Natural killer cell treated with Interleukin-12 subunit alpha and Interleukin-12 subunit beta and Interleukin-15 and Interleukin-18, amount 100 ng/mL, for 72 hours (primary cell): ENCODE measurements around the gene TEX2. TPM values are rescaled to one million over a fixed set of nuclear protein-coding genes. Genes with fewer than 3 reads are reported as not detected.
A peak's percentile ranks its signal among the peaks of the same experiment; 100 is the strongest.

ENCODE experiments used
- ATAC-seq, 2 donors: fragments of 150-1000 bp; cut with Tn5 transposase in 1 of 2; sonication (Bioruptor Pico), chemical (Tn5 transposase) in 1 of 2; 2 replicates each; pipeline ENCODE4 v1.10.0; 2021
- DNase-seq: peaks from one replicate; pipeline ENCODE4 v3.0.0; 2022; ENCODE audit warnings: low spot score
- H3K27ac Mint-ChIP-seq, 2 donors: 1 replicate in 1 of 2; 2 replicates in 1 of 2; pipeline ENCODE4 v1.8.0; 2022; ENCODE audit warnings: mixed read lengths in 2 of 2, mild to moderate bottlenecking in 1 of 2, moderate library complexity in 1 of 2
- H3K27me3 Mint-ChIP-seq, 2 donors: 1 replicate in 1 of 2; 2 replicates in 1 of 2; pipeline ENCODE4 v1.8.0; 2022; ENCODE audit warnings: mixed read lengths in 2 of 2
- H3K36me3 Mint-ChIP-seq: one replicate; pipeline ENCODE4 v1.8.0; 2022; ENCODE audit warnings: mixed read lengths
- H3K4me1 Mint-ChIP-seq, 2 donors: 1 replicate in 1 of 2; 2 replicates in 1 of 2; pipeline ENCODE4 v1.8.0; 2022; ENCODE audit warnings: low read depth in 2 of 2, mixed read lengths in 2 of 2, mild to moderate bottlenecking in 1 of 2
- H3K4me3 Mint-ChIP-seq: one replicate; pipeline ENCODE4 v1.8.0; 2022; ENCODE audit warnings: mixed read lengths
- H3K9me3 Mint-ChIP-seq: 2 replicates; pipeline ENCODE4 v1.8.0; 2022; ENCODE audit warnings: mixed read lengths
- total RNA-seq, 2 donors: library from RNA; stranded (reverse); gene quantifications; one replicate each; pipeline ENCODE4 v1.2.3, GENCODE V29; 2022

The TEX2 gene
- total RNA-seq, 2 donors from 2014 or later, result 14.0 to 28.6 TPM

- no peak overlapping the region for H3K27ac Mint-ChIP-seq
- ATAC-seq (peak; percentile 1 to 3), DNase-seq (no peak)
- H3K27me3 Mint-ChIP-seq, result no peaks in the 10 kb centered on the region
- peaks cover 13 to 16% of the 10 kb centered on the region in 2 donors for H3K4me1 Mint-ChIP-seq
- H3K4me3 Mint-ChIP-seq, result no peak overlapping the region
- no peaks in the 10 kb centered on the region for H3K9me3 Mint-ChIP-seq
- peaks cover 18% of the 10 kb centered on the region for H3K36me3 Mint-ChIP-seq
Measured at GRCh38 chr17:64145375-64145750, 117.7 kb downstream of the TEX2 start.

- no peak overlapping the region for H3K27ac Mint-ChIP-seq
- no peaks in the 10 kb centered on the region for H3K4me1 Mint-ChIP-seq
- DNase-seq (no peak), ATAC-seq (no peak)
- H3K27me3 Mint-ChIP-seq, result peaks cover 2 to 7% of the 10 kb centered on the region in 2 donors
- no peak overlapping the region for H3K4me3 Mint-ChIP-seq
- no peaks in the 10 kb centered on the region for H3K9me3 Mint-ChIP-seq
- no peaks in the 10 kb centered on the region for H3K36me3 Mint-ChIP-seq
Measured at GRCh38 chr17:64139542-64139941, 123.5 kb downstream of the TEX2 start.

- H3K9me3 Mint-ChIP-seq, result no peaks in the 10 kb centered on the region
- no peak overlapping the region for H3K27ac Mint-ChIP-seq
- H3K4me1 Mint-ChIP-seq, result peaks cover 0 to 3% of the 10 kb centered on the region in 2 donors
- no peaks in the 10 kb centered on the region for H3K36me3 Mint-ChIP-seq
- ATAC-seq, result no peak
- peaks cover 2 to 7% of the 10 kb centered on the region in 2 donors for H3K27me3 Mint-ChIP-seq
- no peak overlapping the region for H3K4me3 Mint-ChIP-seq
- no peak for DNase-seq
Measured at GRCh38 chr17:64138441-64138840, 124.6 kb downstream of the TEX2 start.

- Mint-ChIP-seq H3K27ac (no peak overlapping the region), H3K27me3 (peaks cover 2 to 7% of the 10 kb centered on the region in 2 donors), H3K4me3 (no peak overlapping the region)
Measured at GRCh38 chr17:64135000-64135399, 128.1 kb downstream of the TEX2 start.

GRCh38 chr17:64134216-64134970 is 128.7 kb downstream of the TEX2 start:
- Mint-ChIP-seq H3K4me3 (no peak overlapping the region), H3K36me3 (no peaks in the 10 kb centered on the region), H3K27ac (no peak overlapping the region), H3K9me3 (no peaks in the 10 kb centered on the region), H3K4me1 (peaks cover 11 to 18% of the 10 kb centered on the region in 2 donors), H3K27me3 (peaks cover 2 to 7% of the 10 kb centered on the region in 2 donors)
- DNase-seq, result no peak
- ATAC-seq, result no peak

More at GRCh38 chr17:64135000-64135399, 128.1 kb downstream of the TEX2 start:
- Mint-ChIP-seq H3K4me1 (peaks cover 11 to 18% of the 10 kb centered on the region in 2 donors), H3K9me3 (no peaks in the 10 kb centered on the region), H3K36me3 (no peaks in the 10 kb centered on the region)
- no peak for DNase-seq
- no peak for ATAC-seq

GRCh38 chr17:64133546-64134215 is 129.4 kb downstream of the TEX2 start:
- H3K4me3 Mint-ChIP-seq, result no peak overlapping the region
- H3K27ac Mint-ChIP-seq, result no peak overlapping the region
- H3K4me1 Mint-ChIP-seq, result peaks cover 16 to 23% of the 10 kb centered on the region in 2 donors
- no peaks in the 10 kb centered on the region for H3K9me3 Mint-ChIP-seq
- peaks cover 2 to 7% of the 10 kb centered on the region in 2 donors for H3K27me3 Mint-ChIP-seq
- H3K36me3 Mint-ChIP-seq, result no peaks in the 10 kb centered on the region
- ATAC-seq (no peak), DNase-seq (no peak)

- Mint-ChIP-seq H3K4me3 (peak overlapping the region; percentile 81), H3K27me3 (peaks cover 0 to 2% of the 10 kb centered on the region in 2 donors), H3K36me3 (peaks cover 6% of the 10 kb centered on the region), H3K4me1 (peaks cover 29 to 30% of the 10 kb centered on the region in 2 donors), H3K27ac (peak overlapping the region in 1 of 2 donors; percentile 94), H3K9me3 (no peaks in the 10 kb centered on the region)
- ATAC-seq, result no peak
- no peak for DNase-seq
Measured at GRCh38 chr17:64131606-64132270, 131.3 kb downstream of the TEX2 start.

GRCh38 chr17:64130559-64131001 is 132.5 kb downstream of the TEX2 start:
- H3K36me3 Mint-ChIP-seq, result peaks cover 9% of the 10 kb centered on the region
- no peaks in the 10 kb centered on the region for H3K27me3 Mint-ChIP-seq
- peak overlapping the region; percentile 81 for H3K4me3 Mint-ChIP-seq
- peak in 1 of 2 donors; percentile 28 for ATAC-seq
- DNase-seq, result peak; percentile 69
- peaks cover 40 to 42% of the 10 kb centered on the region in 2 donors for H3K4me1 Mint-ChIP-seq
- no peaks in the 10 kb centered on the region for H3K9me3 Mint-ChIP-seq
- peak overlapping the region; percentile 92 to 94 for H3K27ac Mint-ChIP-seq

- Mint-ChIP-seq H3K27me3 (no peaks in the 10 kb centered on the region), H3K4me1 (peaks cover 43 to 46% of the 10 kb centered on the region in 2 donors), H3K4me3 (peak within 1 kb of the TSS; percentile 91), H3K27ac (peak within 1 kb of the TSS; percentile 92 to 94), H3K36me3 (peaks cover 9% of the 10 kb centered on the region), H3K9me3 (no peaks in the 10 kb centered on the region)
- ATAC-seq (peak; percentile 94 to 97), DNase-seq (peak; percentile 96)
Measured at GRCh38 chr17:64129765-64130558, 133.1 kb downstream of the TEX2 start, which contains the start of gene ERN1. Gene ERN1, minus strand, starts transcription at chr17:64130144. Its CDS starts 115 bp downstream, at chr17:64130029.

GRCh38 chr17:64129515-64129764 is 133.6 kb downstream of the TEX2 start:
- H3K9me3 Mint-ChIP-seq, result no peaks in the 10 kb centered on the region

GRCh38 chr17:64128787-64129514 is 134.1 kb downstream of the TEX2 start:
- Mint-ChIP-seq H3K27ac (peak overlapping the region; percentile 75 to 86), H3K4me1 (peaks cover 48 to 56% of the 10 kb centered on the region in 2 donors), H3K4me3 (peak overlapping the region; percentile 91), H3K9me3 (no peaks in the 10 kb centered on the region), H3K27me3 (no peaks in the 10 kb centered on the region), H3K36me3 (peaks cover 15% of the 10 kb centered on the region)
- no peak for DNase-seq
- ATAC-seq, result no peak

More at GRCh38 chr17:64129515-64129764, 133.6 kb downstream of the TEX2 start:
- Mint-ChIP-seq H3K4me3 (peak overlapping the region; percentile 91), H3K27ac (peak overlapping the region in 1 of 2 donors; percentile 75), H3K4me1 (peaks cover 47 to 51% of the 10 kb centered on the region in 2 donors), H3K36me3 (peaks cover 12% of the 10 kb centered on the region), H3K27me3 (no peaks in the 10 kb centered on the region)
- no peak for DNase-seq
- no peak for ATAC-seq

GRCh38 chr17:64126918-64127317 is 136.1 kb downstream of the TEX2 start:
- DNase-seq (no peak), ATAC-seq (no peak)
- Mint-ChIP-seq H3K4me1 (peaks cover 42 to 58% of the 10 kb centered on the region in 2 donors), H3K4me3 (peak overlapping the region; percentile 80), H3K9me3 (no peaks in the 10 kb centered on the region), H3K27ac (peak overlapping the region; percentile 2 to 67), H3K36me3 (peaks cover 15% of the 10 kb centered on the region), H3K27me3 (no peaks in the 10 kb centered on the region)
